PC-3 (cell line): ENCODE measurements around the gene TSTD2.

Experiments
- EZH2 ChIP-seq: fragments of 300-600 bp; sonication (generic); IDR thresholded peaks from one replicate; pipeline ENCODE4 v1.6.1; 2017; ENCODE audit warnings: antibody characterized with exemption, mild to moderate bottlenecking, low read length; ENCODE audit not compliant: unreplicated experiment
- TF ChIP-seq, protein P1 (sequence below): fragments of 300-600 bp; sonication (generic); conservative IDR thresholded peaks from 2 replicates; pipeline ENCODE4 v1.5.1; 2017; ENCODE audit warnings: antibody characterized with exemption, low read depth, mild to moderate bottlenecking, low read length

DNA sequence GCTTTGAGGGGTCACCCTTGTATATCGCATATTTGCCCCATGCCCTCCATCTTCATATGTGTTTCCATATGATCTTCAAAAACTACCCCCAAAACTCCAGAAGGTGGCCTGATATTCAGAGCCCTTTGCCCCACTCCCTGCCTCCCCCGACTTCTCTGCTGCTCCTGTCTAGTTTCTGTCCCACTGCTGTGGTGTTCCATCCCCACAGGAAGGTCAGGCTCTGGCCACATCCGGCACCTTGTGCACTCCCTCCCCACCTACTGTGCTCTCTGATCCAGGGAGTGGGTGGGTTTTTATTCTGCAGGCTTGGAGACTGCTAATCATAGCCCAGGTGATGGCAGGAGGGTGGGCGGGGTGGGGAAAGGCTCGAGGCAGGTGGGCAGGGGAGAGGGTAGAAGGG, 79.3 kb downstream of the TSTD2 start:
- TF ChIP-seq EZH2, result no peak
- TF ChIP-seq, protein P1, sequence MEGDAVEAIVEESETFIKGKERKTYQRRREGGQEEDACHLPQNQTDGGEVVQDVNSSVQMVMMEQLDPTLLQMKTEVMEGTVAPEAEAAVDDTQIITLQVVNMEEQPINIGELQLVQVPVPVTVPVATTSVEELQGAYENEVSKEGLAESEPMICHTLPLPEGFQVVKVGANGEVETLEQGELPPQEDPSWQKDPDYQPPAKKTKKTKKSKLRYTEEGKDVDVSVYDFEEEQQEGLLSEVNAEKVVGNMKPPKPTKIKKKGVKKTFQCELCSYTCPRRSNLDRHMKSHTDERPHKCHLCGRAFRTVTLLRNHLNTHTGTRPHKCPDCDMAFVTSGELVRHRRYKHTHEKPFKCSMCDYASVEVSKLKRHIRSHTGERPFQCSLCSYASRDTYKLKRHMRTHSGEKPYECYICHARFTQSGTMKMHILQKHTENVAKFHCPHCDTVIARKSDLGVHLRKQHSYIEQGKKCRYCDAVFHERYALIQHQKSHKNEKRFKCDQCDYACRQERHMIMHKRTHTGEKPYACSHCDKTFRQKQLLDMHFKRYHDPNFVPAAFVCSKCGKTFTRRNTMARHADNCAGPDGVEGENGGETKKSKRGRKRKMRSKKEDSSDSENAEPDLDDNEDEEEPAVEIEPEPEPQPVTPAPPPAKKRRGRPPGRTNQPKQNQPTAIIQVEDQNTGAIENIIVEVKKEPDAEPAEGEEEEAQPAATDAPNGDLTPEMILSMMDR, result no peak
